ENCODE measurements around the gene PRPF19. TPM values are rescaled to one million over a fixed set of nuclear protein-coding genes. Genes with fewer than 3 reads are reported as not detected.

Gene PRPF19
- total and polyA plus RNA-seq, 2 of the 13 experiments (the other 11 are each of a cell fraction or from before 2014, with no cell fraction given): 27.4 to 91.1 TPM

- TF ChIP-seq ZNF589 (CRISPR knock-in tag; conservative IDR thresholded peaks at IDR 0.05): no peak
- TF ChIP-seq ZBTB3 (CRISPR knock-in tag; IDR thresholded peaks at IDR 0.05; ENCODE audit: borderline replicate concordance, low read depth): no peak
- TF ChIP-seq SIX1 (CRISPR knock-in tag; IDR thresholded peaks at IDR 0.05; ENCODE audit: borderline replicate concordance): peak; percentile 62; the same call in 1 of the 2 replicates
- TF ChIP-seq ZNF143 (CRISPR knock-in tag; IDR thresholded peaks at IDR 0.05): no peak
- TF ChIP-seq ZBTB26 (CRISPR knock-in tag; IDR thresholded peaks at IDR 0.05; ENCODE audit: borderline replicate concordance): no peak
- TF ChIP-seq ZNF335 (CRISPR knock-in tag; IDR thresholded peaks at IDR 0.05): no peak
- TF ChIP-seq BRD4 (CRISPR knock-in tag; IDR thresholded peaks at IDR 0.05): no peak
- no peak for TF ChIP-seq ZNF414 (CRISPR knock-in tag; IDR thresholded peaks at IDR 0.05)
- no peak for TF ChIP-seq ZNF576 (CRISPR knock-in tag; IDR thresholded peaks at IDR 0.05)
- TF ChIP-seq ZBTB4 (CRISPR knock-in tag; IDR thresholded peaks at IDR 0.05; ENCODE audit: borderline replicate concordance): no peak
- no peak for TF ChIP-seq ZNF773 (CRISPR knock-in tag; IDR thresholded peaks at IDR 0.05; ENCODE audit: borderline replicate concordance)
- TF ChIP-seq GATAD1 (CRISPR knock-in tag; IDR thresholded peaks at IDR 0.05): no peak
- no peak for TF ChIP-seq POLR2AphosphoS2 (IDR thresholded peaks at IDR 0.05; ENCODE audit: low read depth, low read length)
- no peak for TF ChIP-seq GMEB2 (CRISPR knock-in tag; IDR thresholded peaks at IDR 0.05; ENCODE audit: low read depth)
- no peak for TF ChIP-seq SP1 (IDR thresholded peaks at IDR 0.05)
- no peak for TF ChIP-seq SP1 (CRISPR knock-in tag; IDR thresholded peaks at IDR 0.05)
- no peak for TF ChIP-seq JDP2 (CRISPR knock-in tag; IDR thresholded peaks at IDR 0.05; ENCODE audit: borderline replicate concordance)
- TF ChIP-seq ZNF550 (CRISPR knock-in tag; IDR thresholded peaks at IDR 0.05; ENCODE audit: borderline replicate concordance): no peak
- TF ChIP-seq FOXM1 (CRISPR knock-in tag; IDR thresholded peaks at IDR 0.05): no peak
- TF ChIP-seq ZFP36 (IDR thresholded peaks at IDR 0.05; ENCODE audit: borderline replicate concordance, low read depth, low read length, partially characterized antibody): no peak
- TF ChIP-seq MTF2 (CRISPR knock-in tag; IDR thresholded peaks at IDR 0.05; ENCODE audit: borderline replicate concordance): no peak
- TF ChIP-seq YY1 (IDR thresholded peaks at IDR 0.05; ENCODE audit: insufficient read depth, insufficient replicate concordance, low read depth, low read length): no peak
- TF ChIP-seq PREB (CRISPR knock-in tag; IDR thresholded peaks at IDR 0.05): no peak
These were observed 61.5 kb downstream of the PRPF19 start (continued) for GRCh38 chr11:60844870-60845221.

Measured in HepG2 (cell line).